Progenitor cell of endocrine pancreas (in vitro differentiated cells): ENCODE data around the gene TBCE. TPM values are rescaled to one million over a fixed set of nuclear protein-coding genes. Genes with fewer than 3 reads are reported as not detected.
"Not testable (repeated sequence)": the region's sequence is repeated elsewhere in the genome, so short reads cannot be mapped to it uniquely, and the experiment has no call there.

Experiments used
- DNase-seq: peaks from one replicate; pipeline ENCODE4 v3.0.0; 2021; ENCODE audit warnings: low spot score; ENCODE audit not compliant: unreplicated experiment
- H3K27ac Mint-ChIP-seq: 2 replicates; pipeline ENCODE4 v1.8.0; 2021; ENCODE audit warnings: mild to moderate bottlenecking, moderate library complexity, mixed read lengths
- H3K27me3 Mint-ChIP-seq: 2 replicates; pipeline ENCODE4 v1.8.0; 2021; ENCODE audit warnings: mixed read lengths
- H3K36me3 Mint-ChIP-seq: 2 replicates; pipeline ENCODE4 v1.8.0; 2022; ENCODE audit warnings: mixed read lengths; ENCODE audit not compliant: insufficient read depth
- H3K4me1 Mint-ChIP-seq: 2 replicates; pipeline ENCODE4 v1.8.0; 2021; ENCODE audit warnings: low read depth, mixed read lengths
- H3K4me3 Mint-ChIP-seq: 2 replicates; pipeline ENCODE4 v1.8.0; 2021; ENCODE audit warnings: low read depth, mild to moderate bottlenecking, moderate library complexity, mixed read lengths
- H3K9me3 Mint-ChIP-seq: 2 replicates; pipeline ENCODE4 v1.8.0; 2021; ENCODE audit warnings: low read depth, mixed read lengths
- total RNA-seq: library from RNA; stranded (reverse); gene quantifications from 2 replicates; pipeline ENCODE4 v1.2.1, GENCODE V29; 2021
- TF ChIP-seq, protein P1 (sequence below): fragments of 200-600 bp; sonication (generic); IDR thresholded peaks from one replicate; pipeline ENCODE4 v1.5.0; 2021; ENCODE audit warnings: antibody characterized with exemption, mild to moderate bottlenecking; ENCODE audit not compliant: unreplicated experiment

Gene TBCE
- total RNA-seq, 1 donor from 2014 or later, result 40.7 TPM

GRCh38 chr1:235351898-235352297 is 15.3 kb upstream of the TBCE start:
- no peaks in the 10 kb centered on the region for H3K4me1 Mint-ChIP-seq
- no peak overlapping the region for H3K27ac Mint-ChIP-seq
- TF ChIP-seq, protein P1, sequence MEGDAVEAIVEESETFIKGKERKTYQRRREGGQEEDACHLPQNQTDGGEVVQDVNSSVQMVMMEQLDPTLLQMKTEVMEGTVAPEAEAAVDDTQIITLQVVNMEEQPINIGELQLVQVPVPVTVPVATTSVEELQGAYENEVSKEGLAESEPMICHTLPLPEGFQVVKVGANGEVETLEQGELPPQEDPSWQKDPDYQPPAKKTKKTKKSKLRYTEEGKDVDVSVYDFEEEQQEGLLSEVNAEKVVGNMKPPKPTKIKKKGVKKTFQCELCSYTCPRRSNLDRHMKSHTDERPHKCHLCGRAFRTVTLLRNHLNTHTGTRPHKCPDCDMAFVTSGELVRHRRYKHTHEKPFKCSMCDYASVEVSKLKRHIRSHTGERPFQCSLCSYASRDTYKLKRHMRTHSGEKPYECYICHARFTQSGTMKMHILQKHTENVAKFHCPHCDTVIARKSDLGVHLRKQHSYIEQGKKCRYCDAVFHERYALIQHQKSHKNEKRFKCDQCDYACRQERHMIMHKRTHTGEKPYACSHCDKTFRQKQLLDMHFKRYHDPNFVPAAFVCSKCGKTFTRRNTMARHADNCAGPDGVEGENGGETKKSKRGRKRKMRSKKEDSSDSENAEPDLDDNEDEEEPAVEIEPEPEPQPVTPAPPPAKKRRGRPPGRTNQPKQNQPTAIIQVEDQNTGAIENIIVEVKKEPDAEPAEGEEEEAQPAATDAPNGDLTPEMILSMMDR, result no peak
- H3K4me3 Mint-ChIP-seq, result no peak overlapping the region
- no peak for DNase-seq
- H3K9me3 Mint-ChIP-seq, result no peaks in the 10 kb centered on the region
- H3K36me3 Mint-ChIP-seq, result no peaks in the 10 kb centered on the region
- no peaks in the 10 kb centered on the region for H3K27me3 Mint-ChIP-seq

- no peaks in the 10 kb centered on the region for H3K27me3 Mint-ChIP-seq
- H3K4me3 Mint-ChIP-seq, result no peak overlapping the region
- no peaks in the 10 kb centered on the region for H3K9me3 Mint-ChIP-seq
- no peaks in the 10 kb centered on the region for H3K36me3 Mint-ChIP-seq
- TF ChIP-seq, protein P1, result no peak
- DNase-seq, result no peak
- no peaks in the 10 kb centered on the region for H3K4me1 Mint-ChIP-seq
- peak overlapping the region; percentile 19 for H3K27ac Mint-ChIP-seq
These were observed 9.5 kb upstream of the TBCE start for GRCh38 chr1:235357485-235358373.

- TF ChIP-seq, protein P1, result no peak
- DNase-seq, result no peak
- Mint-ChIP-seq H3K27ac (no peak overlapping the region), H3K27me3 (no peaks in the 10 kb centered on the region), H3K9me3 (no peaks in the 10 kb centered on the region), H3K36me3 (no peaks in the 10 kb centered on the region), H3K4me1 (no peaks in the 10 kb centered on the region), H3K4me3 (no peak overlapping the region)
These were observed 8.3 kb upstream of the TBCE start for GRCh38 chr1:235358899-235359298.

DNA sequence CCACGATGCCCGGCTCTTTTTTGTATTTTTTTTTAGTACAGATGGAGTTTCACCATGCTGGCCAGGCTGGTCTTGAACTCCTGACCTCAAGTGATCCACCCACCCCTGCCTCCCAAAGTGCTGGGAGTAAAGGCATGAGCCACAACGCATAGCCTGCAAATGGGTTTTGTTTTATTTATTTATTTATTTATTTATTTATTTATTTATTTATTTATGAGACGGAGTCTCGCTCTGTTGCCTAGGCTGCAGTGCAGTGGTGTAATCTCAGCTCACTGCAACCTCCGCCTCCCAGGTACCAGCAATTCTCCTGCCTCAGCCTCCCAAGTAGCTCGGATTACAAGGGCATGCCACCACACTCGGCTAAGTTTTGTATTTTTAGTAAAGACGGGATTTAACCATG is 3.0 kb upstream of the TBCE start:
- H3K9me3 Mint-ChIP-seq, H3K27me3 Mint-ChIP-seq, H3K4me3 Mint-ChIP-seq, H3K36me3 Mint-ChIP-seq, H3K27ac Mint-ChIP-seq, DNase-seq: not testable (repeated sequence)
- H3K4me1 Mint-ChIP-seq, result peaks cover 14% of the 10 kb centered on the region

- peak overlapping the region; percentile 97 for H3K4me3 Mint-ChIP-seq
- H3K27ac Mint-ChIP-seq, result peak overlapping the region; percentile 35
- no peaks in the 10 kb centered on the region for H3K9me3 Mint-ChIP-seq
- no peaks in the 10 kb centered on the region for H3K27me3 Mint-ChIP-seq
- H3K36me3 Mint-ChIP-seq, result peaks cover 3% of the 10 kb centered on the region
- TF ChIP-seq, protein P1, result no peak
- DNase-seq, result no peak
- H3K4me1 Mint-ChIP-seq, result peaks cover 15% of the 10 kb centered on the region
These were observed 941 bp upstream of the TBCE start for GRCh38 chr1:235366286-235366685.

- H3K36me3 Mint-ChIP-seq, result peaks cover 5% of the 10 kb centered on the region
- no peaks in the 10 kb centered on the region for H3K27me3 Mint-ChIP-seq
These were observed 1.2 kb downstream of the TBCE start for GRCh38 chr1:235368428-235368827.

More at GRCh38 chr1:235368428-235368827, 1.2 kb downstream of the TBCE start:
- no peak for DNase-seq
- H3K9me3 Mint-ChIP-seq, result no peaks in the 10 kb centered on the region
- H3K4me1 Mint-ChIP-seq, result peaks cover 15% of the 10 kb centered on the region
- H3K4me3 Mint-ChIP-seq, result peak overlapping the region; percentile 97
- TF ChIP-seq, protein P1, result no peak
- H3K27ac Mint-ChIP-seq, result peak overlapping the region; percentile 100
